Mesenchymal stem cell (in vitro differentiated cells and primary cell): ENCODE results near the gene NRG3.

Source experiments
- DNase-seq: peaks from one replicate; pipeline ENCODE4 v3.0.0-alpha.2; 2013
- H2AFZ ChIP-seq: one replicate; pipeline ENCODE4 v1.6.1; 2013; ENCODE audit warnings: low read depth, mild to moderate bottlenecking, control low read depth, inconsistent platforms, low read length, moderate library complexity
- H2AK5ac ChIP-seq: 2 replicates; pipeline ENCODE4 v1.6.1; 2013; ENCODE audit warnings: low read length, moderate library complexity, mild to moderate bottlenecking, inconsistent platforms; ENCODE audit not compliant: severe bottlenecking
- H2BK120ac ChIP-seq: one replicate; pipeline ENCODE4 v1.6.1; 2013; ENCODE audit warnings: low read depth, mild to moderate bottlenecking, inconsistent platforms, low read length, moderate library complexity
- H2BK12ac ChIP-seq, 2 experiments: one replicate each; pipeline ENCODE4 v1.6.1; 2013; ENCODE audit warnings: inconsistent platforms in 2 of 2, low read length in 2 of 2, mild to moderate bottlenecking in 2 of 2, moderate library complexity in 2 of 2, control low read depth in 1 of 2
- H2BK15ac ChIP-seq: one replicate; pipeline ENCODE4 v1.6.1; 2013; ENCODE audit warnings: mild to moderate bottlenecking, low read depth, inconsistent platforms; ENCODE audit not compliant: poor library complexity, severe bottlenecking
- H2BK5ac ChIP-seq: 2 replicates; pipeline ENCODE4 v1.6.1; 2013; ENCODE audit warnings: low read depth, mild to moderate bottlenecking, low read length, control low read depth, inconsistent platforms; ENCODE audit not compliant: poor library complexity, severe bottlenecking
- H3K14ac ChIP-seq, 2 experiments: one replicate each; pipeline ENCODE4 v1.6.1; 2013; ENCODE audit warnings: inconsistent platforms in 2 of 2, low read length in 2 of 2, control low read depth in 1 of 2, mild to moderate bottlenecking in 1 of 2, moderate library complexity in 1 of 2
- H3K18ac ChIP-seq, 2 experiments: one replicate each; pipeline ENCODE4 v1.6.1; 2013; ENCODE audit warnings: inconsistent platforms in 2 of 2, low read length in 2 of 2, control low read depth in 1 of 2, low read depth in 1 of 2, mild to moderate bottlenecking in 1 of 2
- H3K23ac ChIP-seq, 2 experiments: one replicate each; pipeline ENCODE4 v1.6.1; 2013; ENCODE audit warnings: inconsistent platforms in 2 of 2, low read length in 2 of 2, mild to moderate bottlenecking in 2 of 2, moderate library complexity in 2 of 2, control low read depth in 1 of 2
- H3K27ac ChIP-seq: 2 replicates; pipeline ENCODE4 v1.5.1; 2013; ENCODE audit warnings: mild to moderate bottlenecking, moderate library complexity, low read length, control low read depth, inconsistent platforms; ENCODE audit not compliant: poor library complexity, severe bottlenecking
- H3K27me3 ChIP-seq, 2 experiments: 2 replicates each; pipeline versions ENCODE4 v1.6.1 to v1.7.0; 2013; ENCODE audit warnings: low read length in 2 of 2, mild to moderate bottlenecking in 2 of 2, moderate library complexity in 2 of 2, control low read depth in 1 of 2, inconsistent platforms in 1 of 2; ENCODE audit not compliant: control insufficient read depth in 1 of 2, insufficient read depth in 1 of 2
- H3K36me3 ChIP-seq, 2 experiments: 2 replicates each; pipeline versions ENCODE4 v1.6.1 to v1.7.0; 2013; ENCODE audit warnings: low read length in 2 of 2, control low read depth in 1 of 2, inconsistent platforms in 1 of 2, low read depth in 1 of 2, mild to moderate bottlenecking in 1 of 2; ENCODE audit not compliant: insufficient read depth in 2 of 2, control insufficient read depth in 1 of 2
- H3K4ac ChIP-seq, 2 experiments: one replicate each; pipeline ENCODE4 v1.6.1; 2013; ENCODE audit warnings: inconsistent platforms in 2 of 2, low read length in 2 of 2, mild to moderate bottlenecking in 2 of 2, moderate library complexity in 2 of 2, control low read depth in 1 of 2, low read depth in 1 of 2
- H3K4me1 ChIP-seq: 2 replicates; pipeline ENCODE4 v1.6.1; 2013; ENCODE audit warnings: low read depth, low read length, control low read depth; ENCODE audit not compliant: control insufficient read depth, insufficient read depth
- H3K4me2 ChIP-seq: 2 replicates; pipeline ENCODE4 v1.6.1; 2013; ENCODE audit warnings: low read length, mild to moderate bottlenecking, inconsistent platforms; ENCODE audit not compliant: poor library complexity, severe bottlenecking
- H3K4me3 ChIP-seq, 2 experiments: 2 replicates each; pipeline versions ENCODE4 v1.5.1 to v1.7.0; 2013; ENCODE audit warnings: low read length in 2 of 2, mild to moderate bottlenecking in 2 of 2, control low read depth in 1 of 2, low read depth in 1 of 2; ENCODE audit not compliant: insufficient read depth in 1 of 2
- H3K79me1 ChIP-seq: replicated peaks from 2 replicates; pipeline ENCODE4 v1.6.1; 2013; ENCODE audit warnings: mild to moderate bottlenecking, control low read depth, low read length, inconsistent platforms; ENCODE audit not compliant: poor library complexity, severe bottlenecking
- H3K9ac ChIP-seq: 2 replicates; pipeline ENCODE4 v1.7.0; 2013; ENCODE audit warnings: mild to moderate bottlenecking, low read length, moderate library complexity
- H3K9me3 ChIP-seq: 2 replicates; pipeline ENCODE4 v1.7.0; 2013; ENCODE audit warnings: mild to moderate bottlenecking, low read length; ENCODE audit not compliant: control insufficient read depth
- H4K8ac ChIP-seq: one replicate; pipeline ENCODE4 v1.6.1; 2013; ENCODE audit warnings: inconsistent platforms, mild to moderate bottlenecking, low read length, moderate library complexity
- H4K91ac ChIP-seq: one replicate; pipeline ENCODE4 v1.6.1; 2013; ENCODE audit warnings: mild to moderate bottlenecking, low read length, inconsistent platforms
- WGBS: methylation state at CpG from one replicate; pipeline ENCODE4 v1.1.7; 2013; ENCODE audit warnings: mixed read lengths; 5-methylcytosine and 5-hydroxymethylcytosine counted together

NRG3 gene

GRCh38 chr10:82932451-82932850, 1057.5 kb downstream of the NRG3 start:
- no peak overlapping the region for H2BK120ac ChIP-seq
- 47% methylated on average over 3 of the region's 3 CpGs for WGBS
- H3K23ac ChIP-seq: no peak overlapping the region
- H4K91ac ChIP-seq: no peak overlapping the region
- H3K27ac ChIP-seq: no peak overlapping the region
- H3K79me1 ChIP-seq: no peaks in the 10 kb centered on the region
- no peak overlapping the region for H3K18ac ChIP-seq
- H3K9me3 ChIP-seq: no peaks in the 10 kb centered on the region
- H2BK12ac ChIP-seq: no peak overlapping the region
- H3K4me2 ChIP-seq: no peak overlapping the region
- H3K9ac ChIP-seq: no peak overlapping the region
- no peak overlapping the region for H4K8ac ChIP-seq
- H3K4ac ChIP-seq: no peak overlapping the region
- no peaks in the 10 kb centered on the region for H3K4me1 ChIP-seq
- no peak overlapping the region for H2AFZ ChIP-seq
- H3K4me3 ChIP-seq: no peak overlapping the region
- H3K14ac ChIP-seq: no peak overlapping the region
- H2AK5ac ChIP-seq: no peak overlapping the region
- no peaks in the 10 kb centered on the region for H3K27me3 ChIP-seq
- no peak for DNase-seq
- no peak overlapping the region for H2BK15ac ChIP-seq
- H2BK5ac ChIP-seq: no peak overlapping the region
- H3K36me3 ChIP-seq: no peaks in the 10 kb centered on the region

GRCh38 chr10:82934429-82934828, 1059.4 kb downstream of the NRG3 start:
- H3K4me2 ChIP-seq: no peak overlapping the region
- no peak overlapping the region for H2AK5ac ChIP-seq

GRCh38 chr10:82934947-82935346, 1060.0 kb downstream of the NRG3 start:
- no CpG with 5 or more reads among the region's 2 CpGs for WGBS
- H3K4me1 ChIP-seq: no peaks in the 10 kb centered on the region
- H2AK5ac ChIP-seq: no peak overlapping the region
- H2BK12ac ChIP-seq: no peak overlapping the region
- no peak overlapping the region for H3K9ac ChIP-seq
- no peak overlapping the region for H2BK15ac ChIP-seq
- no peaks in the 10 kb centered on the region for H3K27me3 ChIP-seq
- no peak overlapping the region for H2AFZ ChIP-seq
- H3K4me3 ChIP-seq: no peak overlapping the region
- no peak for DNase-seq
- H2BK120ac ChIP-seq: no peak overlapping the region
- no peak overlapping the region for H3K27ac ChIP-seq
- H3K79me1 ChIP-seq: no peaks in the 10 kb centered on the region
- H3K9me3 ChIP-seq: no peaks in the 10 kb centered on the region
- no peak overlapping the region for H3K14ac ChIP-seq
- no peak overlapping the region for H2BK5ac ChIP-seq
- H4K91ac ChIP-seq: no peak overlapping the region
- H3K4me2 ChIP-seq: no peak overlapping the region
- no peak overlapping the region for H3K18ac ChIP-seq
- H3K36me3 ChIP-seq: no peaks in the 10 kb centered on the region
- H3K23ac ChIP-seq: no peak overlapping the region
- H4K8ac ChIP-seq: no peak overlapping the region
- no peak overlapping the region for H3K4ac ChIP-seq

More at GRCh38 chr10:82934429-82934828, 1059.4 kb downstream of the NRG3 start:
- Histone ChIP-seq H3K4me1 (no peaks in the 10 kb centered on the region), H3K23ac (no peak overlapping the region), H2BK5ac (no peak overlapping the region), H2BK15ac (no peak overlapping the region), H3K36me3 (no peaks in the 10 kb centered on the region), H3K14ac (no peak overlapping the region), H4K8ac (no peak overlapping the region), H3K9ac (no peak overlapping the region), H3K18ac (no peak overlapping the region), H2BK120ac (no peak overlapping the region), H3K4ac (no peak overlapping the region), H3K27me3 (no peaks in the 10 kb centered on the region), H3K9me3 (no peaks in the 10 kb centered on the region), H3K79me1 (no peaks in the 10 kb centered on the region), H2BK12ac (no peak overlapping the region), H2AFZ (no peak overlapping the region), H3K4me3 (no peak overlapping the region), H3K27ac (no peak overlapping the region), H4K91ac (no peak overlapping the region)
- WGBS: 78% methylated on average over 2 of the region's 2 CpGs
- DNase-seq: no peak

GRCh38 chr10:82938331-82938730, 1063.3 kb downstream of the NRG3 start:
- no peaks in the 10 kb centered on the region for H3K36me3 ChIP-seq
- no peak overlapping the region for H3K4me3 ChIP-seq
- no peaks in the 10 kb centered on the region for H3K9me3 ChIP-seq
- no peak overlapping the region for H3K4me2 ChIP-seq
- H4K91ac ChIP-seq: no peak overlapping the region
- no peak overlapping the region for H3K14ac ChIP-seq
- H3K9ac ChIP-seq: no peak overlapping the region
- no peak overlapping the region for H3K27ac ChIP-seq
- H3K18ac ChIP-seq: no peak overlapping the region
- H3K23ac ChIP-seq: no peak overlapping the region
- H2AK5ac ChIP-seq: peak overlapping the region; percentile 62
- no peak for DNase-seq
- H2BK5ac ChIP-seq: no peak overlapping the region
- H2BK15ac ChIP-seq: no peak overlapping the region
- peaks cover 2% of the 10 kb centered on the region for H3K4me1 ChIP-seq
- no peak overlapping the region for H4K8ac ChIP-seq
- no peaks in the 10 kb centered on the region for H3K27me3 ChIP-seq
- H3K79me1 ChIP-seq: no peaks in the 10 kb centered on the region
- no peak overlapping the region for H3K4ac ChIP-seq
- H2BK120ac ChIP-seq: no peak overlapping the region
- no peak overlapping the region for H2AFZ ChIP-seq
- H2BK12ac ChIP-seq: no peak overlapping the region
- WGBS: 82% methylated on average over 4 of the region's 4 CpGs
